SU-DHL-6 (cell line): ENCODE data around the gene INA.

ENCODE experiments used
- H2AFZ ChIP-seq: fragments of 200-600 bp; sonication (generic); 2 replicates; pipeline ENCODE4 v1.6.1; 2014; ENCODE audit warnings: low read depth, mild to moderate bottlenecking, moderate library complexity, mixed read lengths, antibody characterized with exemption, low read length; ENCODE audit not compliant: severe bottlenecking
- H3F3A ChIP-seq: fragments of 200-600 bp; shearing (Covaris generic); 2 replicates; pipeline ENCODE4 v1.6.0; 2016; ENCODE audit warnings: antibody characterized with exemption, mild to moderate bottlenecking; ENCODE audit not compliant: insufficient read depth
- H3K27ac ChIP-seq: fragments of 200-600 bp; sonication (generic); 2 replicates; pipeline ENCODE4 v1.5.1; 2016; ENCODE audit warnings: low read depth, mild to moderate bottlenecking, low read length, moderate library complexity, mixed read lengths
- H3K27me3 ChIP-seq: fragments of 200-600 bp; sonication (generic), shearing (Covaris generic); 2 replicates; pipeline ENCODE4 v1.6.0; 2014; ENCODE audit warnings: mild to moderate bottlenecking, low read length
- H3K36me3 ChIP-seq: fragments of 200-600 bp; sonication (generic); 2 replicates; pipeline ENCODE4 v1.6.1; 2014; ENCODE audit warnings: mild to moderate bottlenecking, low read length, mixed read lengths
- H3K4me2 ChIP-seq: fragments of 300-600, 200-600 bp; shearing (Covaris generic), sonication (generic); 2 replicates; pipeline ENCODE4 v1.6.0; 2014; ENCODE audit warnings: low read length, low read depth, mild to moderate bottlenecking; ENCODE audit not compliant: poor library complexity, severe bottlenecking
- H3K4me3 ChIP-seq: fragments of 200-600 bp; sonication (generic); 2 replicates; pipeline ENCODE4 v1.5.1; 2014; ENCODE audit warnings: antibody characterized with exemption, low read length, mild to moderate bottlenecking, mixed read lengths; ENCODE audit not compliant: insufficient read depth, poor library complexity, severe bottlenecking
- H3K79me2 ChIP-seq: fragments of 200-600 bp; sonication (generic); 2 replicates; pipeline ENCODE4 v1.6.1; 2014; ENCODE audit warnings: mild to moderate bottlenecking, low read length, moderate library complexity; ENCODE audit not compliant: insufficient read depth
- H3K9ac ChIP-seq: fragments of 200-600 bp; sonication (generic); 2 replicates; pipeline ENCODE4 v1.7.0; 2014; ENCODE audit warnings: mild to moderate bottlenecking, low read length
- H3K9me2 ChIP-seq: fragments of 200-600 bp; sonication (generic); replicated peaks from 2 replicates; pipeline ENCODE4 v1.6.1; 2014; ENCODE audit warnings: low read length; ENCODE audit not compliant: insufficient read depth
- H3K9me3 ChIP-seq: fragments of 200-600 bp; sonication (generic); 2 replicates; pipeline ENCODE4 v1.6.1; 2014; ENCODE audit warnings: low read length, mixed read lengths; ENCODE audit not compliant: insufficient read depth
- H4K20me1 ChIP-seq: fragments of 200-600 bp; sonication (generic); 2 replicates; pipeline ENCODE4 v1.6.1; 2014; ENCODE audit warnings: low read depth, mild to moderate bottlenecking, antibody characterized with exemption, low read length, moderate library complexity, mixed read lengths
- CTCF ChIP-seq: fragments of 200-600 bp; sonication (generic); IDR thresholded peaks from one replicate; pipeline ENCODE4 v1.5.1; 2017; ENCODE audit warnings: antibody characterized with exemption, mild to moderate bottlenecking, low read length, moderate library complexity; ENCODE audit not compliant: insufficient read depth, poor library complexity, severe bottlenecking
- EZH2phosphoT487 ChIP-seq: fragments of 200-600 bp; sonication (generic), shearing (Covaris generic); conservative IDR thresholded peaks from 2 replicates; pipeline ENCODE4 v1.6.1; 2018; ENCODE audit warnings: mild to moderate bottlenecking, antibody characterized with exemption, low read length, moderate library complexity, mixed read lengths

Gene INA

GRCh38 chr10:103276896-103277712 lies at the start of gene INA:
Gene INA (plus strand): TSS chr10:103277138. CDS start chr10:103277212, 74 bp downstream.
- no peaks in the 10 kb centered on the region for H3F3A ChIP-seq
- no peak within 1 kb of the TSS for H3K9ac ChIP-seq
- TF ChIP-seq EZH2phosphoT487 (no peak), CTCF (no peak)
- no peak within 1 kb of the TSS for H3K4me2 ChIP-seq
- H3K9me2 ChIP-seq = no peaks in the 10 kb centered on the region
- H3K27me3 ChIP-seq = no peaks in the 10 kb centered on the region
- no peaks in the 10 kb centered on the region for H4K20me1 ChIP-seq
- no peaks in the 10 kb centered on the region for H3K79me2 ChIP-seq
- H3K27ac ChIP-seq = no peak within 1 kb of the TSS
- H3K4me3 ChIP-seq = no peak within 1 kb of the TSS
- H3K9me3 ChIP-seq = no peaks in the 10 kb centered on the region
- no peaks in the 10 kb centered on the region for H3K36me3 ChIP-seq
- no peak within 1 kb of the TSS for H2AFZ ChIP-seq

GRCh38 chr10:103227416-103227815 lies 49.5 kb upstream of the INA start:
- Histone ChIP-seq H3K79me2 (no peaks in the 10 kb centered on the region), H3K27ac (no peak overlapping the region), H3K4me2 (no peak overlapping the region), H3K36me3 (no peaks in the 10 kb centered on the region), H3K9me2 (no peaks in the 10 kb centered on the region), H2AFZ (no peak overlapping the region), H3F3A (no peaks in the 10 kb centered on the region), H3K9ac (no peak overlapping the region), H3K4me3 (no peak overlapping the region), H4K20me1 (no peaks in the 10 kb centered on the region), H3K27me3 (no peaks in the 10 kb centered on the region), H3K9me3 (no peaks in the 10 kb centered on the region)
- no peak for TF ChIP-seq EZH2phosphoT487
- no peak for TF ChIP-seq CTCF

GRCh38 chr10:103231047-103231551 lies 45.8 kb upstream of the INA start:
- H3F3A ChIP-seq = no peaks in the 10 kb centered on the region
- no peaks in the 10 kb centered on the region for H3K79me2 ChIP-seq
- no peak overlapping the region for H3K4me2 ChIP-seq
- no peak overlapping the region for H3K27ac ChIP-seq
- no peak for TF ChIP-seq EZH2phosphoT487
- no peak for TF ChIP-seq CTCF
- H3K27me3 ChIP-seq = no peaks in the 10 kb centered on the region
- no peak overlapping the region for H3K9ac ChIP-seq
- no peak overlapping the region for H2AFZ ChIP-seq
- H3K4me3 ChIP-seq = no peak overlapping the region
- no peaks in the 10 kb centered on the region for H4K20me1 ChIP-seq
- no peaks in the 10 kb centered on the region for H3K36me3 ChIP-seq
- no peaks in the 10 kb centered on the region for H3K9me3 ChIP-seq
- H3K9me2 ChIP-seq = no peaks in the 10 kb centered on the region
